H1 (cell line): ENCODE data around the gene C5AR2. TPM values are rescaled to one million over a fixed set of nuclear protein-coding genes. Genes with fewer than 3 reads are reported as not detected.

ENCODE experiments used
- CTCF ChIA-PET: fragments of 300-600 bp; sonication (Branson Sonifier 250); formaldehyde crosslinking; loops from one replicate; lab custom pipeline; 2021; ENCODE audit not compliant: partially characterized antibody; lab: Charles Lee
- POLR2A ChIA-PET: fragments of 300-600 bp; sonication (Branson Sonifier 250); formaldehyde crosslinking; loops from one replicate; lab custom pipeline; 2021; ENCODE audit warnings: inconsistent platforms; ENCODE audit not compliant: partially characterized antibody; lab: Charles Lee
- DNase-seq, 2 experiments: peaks; one replicate each; pipeline versions ENCODE4 v3.0.0 to v3.0.0-alpha.2; 2010 to 2022; ENCODE audit warnings: low spot score in 2 of 2, low read depth in 1 of 2, mixed read lengths in 1 of 2
- FAIRE-seq: peaks from 2 replicates; lab custom pipeline; 2011; peaks lifted over from hg19 to GRCh38; lab: Jason Lieb, UNC
- H2AFZ ChIP-seq: 2 replicates; pipeline ENCODE4 v1.8.1; 2012; ENCODE audit warnings: low read length, inconsistent platforms
- H2AK5ac ChIP-seq: 2 replicates; pipeline ENCODE4 v1.6.1; 2013; ENCODE audit warnings: low read depth, low read length
- H2BK120ac ChIP-seq: replicated peaks from 2 replicates; pipeline ENCODE3; 2013; ENCODE audit warnings: low read depth, low read length, inconsistent platforms
- H2BK12ac ChIP-seq: 2 replicates; pipeline ENCODE4 v1.6.1; 2013; ENCODE audit warnings: low read depth, low read length
- H2BK15ac ChIP-seq: 2 replicates; pipeline ENCODE4 v1.6.1; 2013; ENCODE audit warnings: low read length
- H2BK20ac ChIP-seq: 2 replicates; pipeline ENCODE4 v1.6.1; 2013; ENCODE audit warnings: low read length
- H2BK5ac ChIP-seq: 2 replicates; pipeline ENCODE4 v1.6.1; 2013; ENCODE audit warnings: low read depth, low read length
- H3K14ac ChIP-seq: 2 replicates; pipeline ENCODE4 v1.6.1; 2013; ENCODE audit warnings: inconsistent platforms; ENCODE audit not compliant: insufficient read length
- H3K18ac ChIP-seq: 2 replicates; pipeline ENCODE4 v1.6.1; 2013; ENCODE audit warnings: low read length; ENCODE audit errors: extremely low read depth
- H3K23ac ChIP-seq: 2 replicates; pipeline ENCODE4 v1.6.1; 2013; ENCODE audit warnings: inconsistent platforms; ENCODE audit not compliant: insufficient read length
- H3K23me2 ChIP-seq: 2 replicates; pipeline ENCODE4 v1.6.1; 2013; ENCODE audit warnings: low read depth, low read length
- H3K27ac ChIP-seq: 2 replicates; pipeline ENCODE4 v1.6.1; 2011; ENCODE audit warnings: low read depth, low read length, inconsistent platforms
- H3K27me3 ChIP-seq, 4 experiments: replicated peaks in 1 of 4; 1 replicate in 1 of 4; 2 replicates in 3 of 4; pipeline versions ENCODE4 v1.6.1 to v1.8.1; 2011 to 2013; ENCODE audit warnings: low read length in 3 of 4, mild to moderate bottlenecking in 3 of 4, inconsistent platforms in 2 of 4, mixed read lengths in 2 of 4, moderate library complexity in 1 of 4; ENCODE audit not compliant: control insufficient read depth in 3 of 4, insufficient read depth in 3 of 4; ENCODE audit errors: extremely low read depth in 1 of 4
- H3K36me3 ChIP-seq, 4 experiments: 2 replicates each; pipeline versions ENCODE4 v1.6.1 to v1.8.1; 2011 to 2013; ENCODE audit warnings: mild to moderate bottlenecking in 4 of 4, low read length in 3 of 4, moderate library complexity in 2 of 4, control low read depth in 1 of 4, inconsistent platforms in 1 of 4; ENCODE audit not compliant: insufficient read depth in 4 of 4, control insufficient read depth in 2 of 4
- H3K4ac ChIP-seq: replicated peaks from 2 replicates; pipeline ENCODE3; 2013; ENCODE audit warnings: low read length, low read depth, mixed read lengths, inconsistent platforms; ENCODE audit not compliant: insufficient read length
- H3K4me1 ChIP-seq, 4 experiments: replicated peaks in 1 of 4; 1 replicate in 1 of 4; 2 replicates in 3 of 4; pipeline versions ENCODE4 v1.6.1 to v1.8.1; 2011 to 2013; ENCODE audit warnings: low read length in 3 of 4, inconsistent platforms in 2 of 4, mixed read lengths in 1 of 4; ENCODE audit not compliant: insufficient read depth in 4 of 4, control insufficient read depth in 3 of 4
- H3K4me2 ChIP-seq, 2 experiments: 2 replicates each; pipeline versions ENCODE4 v1.6.1 to v1.8.1; 2011 to 2013; ENCODE audit warnings: low read depth in 2 of 2, low read length in 2 of 2, control low read depth in 1 of 2, inconsistent platforms in 1 of 2, mild to moderate bottlenecking in 1 of 2; ENCODE audit not compliant: insufficient read depth in 1 of 2
- H3K4me3 ChIP-seq, 4 experiments: fragments of 200-600, 300-600 bp in 1 of 4; sonication (generic), shearing (Covaris generic), sonication (Bioruptor Twin) in 1 of 4; 2 replicates each; pipeline versions ENCODE4 v1.5.1 to v1.8.1; 2011 to 2016; ENCODE audit warnings: low read length in 4 of 4, low read depth in 3 of 4, control low read depth in 2 of 4, inconsistent platforms in 2 of 4, mild to moderate bottlenecking in 2 of 4, mixed read lengths in 1 of 4, moderate library complexity in 1 of 4; ENCODE audit not compliant: insufficient read depth in 2 of 4; ENCODE audit errors: extremely low read depth in 1 of 4
- H3K56ac ChIP-seq: replicated peaks from 2 replicates; pipeline ENCODE3; 2013; ENCODE audit warnings: low read depth, mild to moderate bottlenecking, mixed read lengths, low read length, inconsistent platforms; ENCODE audit not compliant: insufficient read length
- H3K79me1 ChIP-seq: 2 replicates; pipeline ENCODE4 v1.6.1; 2013; ENCODE audit warnings: low read depth, low read length, control low read depth
- H3K79me2 ChIP-seq, 2 experiments: 2 replicates each; pipeline versions ENCODE4 v1.6.1 to v1.8.1; 2012 to 2013; ENCODE audit warnings: low read length in 2 of 2, mild to moderate bottlenecking in 2 of 2, inconsistent platforms in 1 of 2; ENCODE audit not compliant: insufficient read depth in 2 of 2, control insufficient read depth in 1 of 2
- H3K9ac ChIP-seq, 4 experiments: replicated peaks in 1 of 4; 1 replicate in 1 of 4; 2 replicates in 3 of 4; pipeline versions ENCODE4 v1.6.1 to v1.8.1; 2011 to 2013; ENCODE audit warnings: low read depth in 3 of 4, low read length in 3 of 4, control low read depth in 2 of 4, mild to moderate bottlenecking in 2 of 4, moderate library complexity in 2 of 4, inconsistent platforms in 1 of 4; ENCODE audit errors: extremely low read depth in 1 of 4
- H3K9me3 ChIP-seq, 2 experiments: 2 replicates each; pipeline versions ENCODE4 v1.6.1 to v1.8.1; 2012 to 2013; ENCODE audit warnings: mild to moderate bottlenecking in 2 of 2, moderate library complexity in 2 of 2, control low read depth in 1 of 2, inconsistent platforms in 1 of 2, low read depth in 1 of 2, low read length in 1 of 2, mixed read lengths in 1 of 2; ENCODE audit not compliant: insufficient read depth in 2 of 2
- H4K20me1 ChIP-seq, 2 experiments: replicated peaks in 1 of 2; 2 replicates each; pipeline versions ENCODE3 to v1.8.1; 2011 to 2013; ENCODE audit warnings: inconsistent platforms in 2 of 2, low read length in 2 of 2, mild to moderate bottlenecking in 1 of 2; ENCODE audit not compliant: insufficient read depth in 2 of 2, control insufficient read depth in 1 of 2
- H4K5ac ChIP-seq: 2 replicates; pipeline ENCODE4 v1.6.1; 2013; ENCODE audit warnings: low read length, low read depth, mixed read lengths, inconsistent platforms; ENCODE audit not compliant: insufficient read length
- H4K8ac ChIP-seq: 2 replicates; pipeline ENCODE4 v1.8.0; 2013; ENCODE audit warnings: mild to moderate bottlenecking, moderate library complexity, low read length, inconsistent platforms; ENCODE audit not compliant: insufficient read depth; ENCODE audit errors: extremely low read depth
- H4K91ac ChIP-seq: replicated peaks from 2 replicates; pipeline ENCODE3; 2013; ENCODE audit warnings: low read length, mixed read lengths, inconsistent platforms; ENCODE audit not compliant: insufficient read length
- ATF3 ChIP-seq: IDR thresholded peaks from 2 replicates; pipeline ENCODE4 v1.6.1; 2011; ENCODE audit warnings: low read depth, mild to moderate bottlenecking, low read length; ENCODE audit not compliant: insufficient read depth
- CREB1 ChIP-seq: IDR thresholded peaks from 2 replicates; pipeline ENCODE4 v1.6.1; 2012; ENCODE audit warnings: inconsistent platforms
- MAFK ChIP-seq: IDR thresholded peaks from 2 replicates; pipeline ENCODE4 v1.6.1; 2012; ENCODE audit warnings: low read depth, mild to moderate bottlenecking, improper control_type of control experiment, low read length
- USF2 ChIP-seq: IDR thresholded peaks from 2 replicates; pipeline ENCODE4 v1.6.1; 2011; ENCODE audit warnings: low read length, improper control_type of control experiment
- WGBS, 2 experiments: shearing (Covaris generic) in 1 of 2; methylation state at CpG; one replicate each; pipeline versions ENCODE4 v1.1.6 to v1.1.7; 2013 to 2015; ENCODE audit warnings: low lambda C conversion rate in 2 of 2, mixed read lengths in 2 of 2, inconsistent platforms in 1 of 2, low coverage in 1 of 2, missing lambda C conversion rate in 1 of 2; ENCODE audit not compliant: insufficient replicate concordance in 2 of 2, insufficient coverage in 1 of 2, insufficient read length in 1 of 2; ENCODE audit errors: extremely low coverage in 1 of 2, missing lambda C conversion rate in 1 of 2; 5-methylcytosine and 5-hydroxymethylcytosine counted together
- polyA plus RNA-seq, 7 experiments: library from polyadenylated mRNA; depleted of rRNA in 3 of 7; stranded (reverse) in 5 of 7; unstranded in 2 of 7; fragments of >200 nt in 5 of 7; fragments of 200-250 nt in 2 of 7; gene quantifications; 1 replicate in 5 of 7; 2 replicates in 1 of 7; 4 replicates in 1 of 7; pipeline versions ENCODE4 v1.2.1 to v1.2.3, GENCODE V29; 2011 to 2013; ENCODE audit warnings: missing spikeins in 2 of 7, mixed read lengths in 2 of 7
- total RNA-seq: library from RNA; stranded (reverse); fragmentation: NEBNext Ultra II Directional; extraction: Animal tissue kit (Norgen Biotek cat#: 25700); gene quantifications from 2 replicates; pipeline ENCODE4 v1.2.1, GENCODE V29; 2021

Gene C5AR2
- total and polyA plus RNA-seq, 2 of the 8 experiments (the other 6 are each of a cell fraction or from before 2014, with no cell fraction given) = 0.08 to 0.15 TPM

GRCh38 chr19:47352095-47352494 is 20.1 kb downstream of the C5AR2 start:
- Histone ChIP-seq H3K4me3 (peak overlapping the region in 1 of 4 experiments; percentile 20; a peak in 2 of 8 replicates), H2BK5ac (no peak overlapping the region), H3K56ac (no peak overlapping the region), H3K79me1 (peaks cover 9% of the 10 kb centered on the region), H3K4me2 (peak overlapping the region; percentile 5 to 9; a peak in 1 of 4 replicates), H3K4ac (no peak overlapping the region)
- DNase-seq = no peak
- 94% methylated on average over 2 of the region's 2 CpGs; no CpG with 5 or more reads in 1 of the 2 experiments for WGBS, 2 experiments
- peak; percentile 61; the same call in 1 of the 2 replicates for TF ChIP-seq ATF3
- TF ChIP-seq USF2 = peak; percentile 81
- 0 out of 2 replicates have a peak, but pooled peaks have one; percentile 51 for TF ChIP-seq CREB1
- TF ChIP-seq MAFK = no peak
- TF ChIP-seq, all 59 proteins: peak for 3
- H4K5ac ChIP-seq = no peak overlapping the region
- H2BK120ac ChIP-seq = no peak overlapping the region
- no peak overlapping the region for H2BK20ac ChIP-seq
- no peak overlapping the region for H3K23ac ChIP-seq
- H3K79me2 ChIP-seq = peaks cover 0 to 33% of the 10 kb centered on the region in 2 experiments; a peak in 3 of 4 replicates
- H2AK5ac ChIP-seq = no peak overlapping the region
- POLR2A ChIA-PET = interaction anchor here (1.0 kb wide), 1 partner anchor 31 kb away, joined by 4 read pairs; no protein-coding TSS in a partner anchor
- H4K20me1 ChIP-seq = peaks cover 3 to 6% of the 10 kb centered on the region in 2 experiments
- CTCF ChIA-PET = interaction anchor here (0.6 to 2.2 kb wide), 7 partner anchors 10 to 87 kb away, joined by 3 to 13 read pairs (median 3); no protein-coding TSS in a partner anchor
- no peak overlapping the region for H2BK12ac ChIP-seq
- H4K8ac ChIP-seq = no peak overlapping the region
- H3K4me1 ChIP-seq = peaks cover 0 to 7% (median 2%) of the 10 kb centered on the region in 4 experiments; a peak in 4 of 7 replicates
- peaks cover 24 to 46% (median 36%) of the 10 kb centered on the region in 4 experiments for H3K36me3 ChIP-seq
- peaks cover 0 to 3% (median 0%) of the 10 kb centered on the region in 4 experiments; a peak in 2 of 7 replicates for H3K27me3 ChIP-seq
- no peak overlapping the region for H3K14ac ChIP-seq
- peak overlapping the region; percentile 41; the same call in 1 of the 2 replicates for H3K27ac ChIP-seq
- H3K9me3 ChIP-seq = no peaks in the 10 kb centered on the region
- H4K91ac ChIP-seq = no peak overlapping the region
- no peak overlapping the region for H3K18ac ChIP-seq
- no peak overlapping the region for H2AFZ ChIP-seq
- no peak for FAIRE-seq
- no peak overlapping the region for H2BK15ac ChIP-seq
- H3K9ac ChIP-seq = peak overlapping the region in 1 of 4 experiments; percentile 19; a peak in 2 of 7 replicates
- H3K23me2 ChIP-seq = peaks cover 8% of the 10 kb centered on the region
